Right hindlimb (tissue), 1 donor: Measurements from ENCODE around the gene TIE1.
A peak's percentile ranks its signal among the peaks of the same experiment; 100 is the strongest.

Experiments used
- DNase-seq: peaks from one replicate; pipeline ENCODE4 v3.0.0-alpha.2; 2018

The TIE1 gene

GRCh38 chr1:43339584-43340232 lies 38.9 kb downstream of the TIE1 start:
- DNase-seq, result no peak

GRCh38 chr1:43340559-43340958 lies 39.8 kb downstream of the TIE1 start:
- no peak for DNase-seq

DNA sequence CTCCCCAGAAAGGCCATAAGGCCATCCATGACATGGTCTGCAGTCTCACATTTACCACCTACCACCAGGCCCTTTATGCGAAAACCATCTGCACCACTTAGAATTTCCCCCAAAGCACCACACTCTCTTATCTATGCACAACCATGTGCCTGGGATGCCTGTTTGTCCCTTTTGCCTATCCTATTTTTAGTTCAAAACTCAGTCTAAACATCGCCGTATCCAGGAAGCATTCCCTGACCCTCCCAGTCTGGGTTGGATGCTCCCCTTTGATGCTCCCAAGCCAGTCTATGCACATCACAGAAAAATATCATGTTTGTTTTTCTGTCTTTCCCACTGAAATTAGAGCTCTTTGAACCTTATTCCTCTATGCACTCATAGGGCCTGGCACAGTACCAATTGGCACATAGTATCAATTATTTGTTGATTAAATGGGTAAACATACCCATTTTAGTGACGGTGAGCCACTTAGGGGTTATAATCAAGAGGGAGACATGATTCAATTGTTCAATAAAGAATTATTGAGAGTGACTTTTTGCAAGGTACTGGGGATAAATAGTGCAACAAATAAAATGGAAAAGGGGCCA lies 43.6 kb downstream of the TIE1 start:
- no peak for DNase-seq

- DNase-seq, result no peak
Measured at GRCh38 chr1:43345120-43345519, 44.3 kb downstream of the TIE1 start.

DNA sequence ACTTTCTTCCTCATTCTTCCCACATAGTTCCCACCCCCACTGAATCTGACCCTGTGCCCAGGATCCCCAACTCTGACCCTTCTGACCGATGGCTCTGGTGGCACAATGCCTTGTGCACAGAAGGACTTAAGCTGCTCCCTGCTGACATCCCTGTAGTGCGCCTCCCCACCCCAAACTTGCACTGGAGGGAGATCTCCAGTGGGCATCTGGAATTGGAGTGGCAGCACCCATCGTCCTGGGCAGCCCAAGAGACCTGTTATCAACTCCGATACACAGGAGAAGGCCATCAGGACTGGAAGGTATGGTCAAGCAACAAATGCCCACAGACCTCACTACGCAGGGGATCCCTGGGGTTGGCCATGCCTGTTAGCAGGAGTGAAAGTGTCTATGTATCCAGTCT lies 45.9 kb downstream of the TIE1 start:
- DNase-seq, result no peak

GRCh38 chr1:43348343-43348808 lies 47.6 kb downstream of the TIE1 start:
- DNase-seq, result no peak

- DNase-seq, result peak; percentile 79
Measured at GRCh38 chr1:43348809-43349593, 48.2 kb downstream of the TIE1 start.

GRCh38 chr1:43349594-43350306 lies 49.0 kb downstream of the TIE1 start:
- DNase-seq, result no peak

DNA sequence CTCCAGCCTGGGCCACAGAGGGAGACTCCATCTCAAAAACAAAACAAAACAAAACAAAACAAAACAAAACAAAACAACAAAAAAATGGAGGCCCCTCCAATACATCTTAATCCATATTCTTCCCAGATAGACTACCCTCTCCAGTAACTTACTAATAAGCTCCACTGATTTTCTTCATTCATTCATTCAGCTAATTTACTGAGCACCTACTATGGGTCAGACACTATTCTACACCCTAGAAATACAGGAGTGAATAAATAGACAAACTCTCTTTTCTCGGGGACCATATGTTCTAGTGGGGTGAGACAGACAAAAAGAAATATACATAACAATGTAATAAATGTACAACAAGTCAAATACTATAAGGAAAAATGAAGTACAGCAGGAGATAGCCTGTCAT lies 50.2 kb downstream of the TIE1 start:
- no peak for DNase-seq

DNA sequence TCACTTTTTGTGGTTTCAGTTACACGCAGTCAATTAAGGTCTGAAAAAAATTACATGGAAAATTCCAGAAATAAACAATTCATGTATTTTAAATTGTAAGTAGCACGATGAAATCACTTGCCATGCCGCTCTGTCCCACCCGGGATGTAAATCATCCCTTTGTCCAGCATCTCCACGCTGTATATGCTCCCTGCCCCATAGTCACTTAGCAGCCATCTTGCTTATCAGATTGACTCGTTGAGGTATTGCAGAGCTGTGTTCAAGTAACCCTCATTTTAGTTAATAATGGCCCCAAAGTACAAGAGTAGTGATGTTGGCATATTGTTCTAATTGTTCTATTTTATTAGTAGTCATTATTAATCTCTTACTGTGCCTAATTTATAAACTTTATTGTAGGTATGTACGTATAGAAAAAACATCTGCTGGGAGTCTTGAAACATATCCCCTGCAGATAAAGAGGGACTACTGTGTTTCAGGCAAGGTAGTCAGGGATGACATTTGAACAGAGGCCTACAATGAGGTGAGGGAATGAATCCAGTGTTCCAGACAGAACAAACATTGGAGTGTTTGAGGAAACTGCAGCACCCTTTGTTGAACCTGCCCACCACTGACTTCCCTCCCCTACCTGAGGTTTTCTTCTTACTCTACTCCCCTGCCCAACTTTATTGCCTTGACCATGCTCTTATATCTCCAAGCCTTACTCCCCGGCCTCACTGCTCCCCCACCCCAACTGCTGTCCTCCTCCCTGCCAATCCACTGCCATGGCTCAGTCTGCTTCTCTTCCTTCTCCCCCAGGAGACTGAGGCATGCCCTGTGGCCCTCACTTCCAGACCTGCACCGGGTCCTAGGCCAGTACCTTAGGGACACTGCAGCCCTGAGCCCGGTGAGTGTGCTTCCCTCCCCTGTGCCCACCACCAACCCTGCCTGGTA lies 50.9 kb downstream of the TIE1 start:
- no peak for DNase-seq

GRCh38 chr1:43352351-43352705 lies 51.5 kb downstream of the TIE1 start:
- no peak for DNase-seq

GRCh38 chr1:43352881-43353280 lies 52.1 kb downstream of the TIE1 start:
- no peak for DNase-seq

GRCh38 chr1:43354471-43354870 lies 53.7 kb downstream of the TIE1 start:
- no peak for DNase-seq

- no peak for DNase-seq
Measured at GRCh38 chr1:43354936-43355335, 54.2 kb downstream of the TIE1 start.

GRCh38 chr1:43357251-43357650 lies 56.5 kb downstream of the TIE1 start:
- DNase-seq, result no peak

DNA sequence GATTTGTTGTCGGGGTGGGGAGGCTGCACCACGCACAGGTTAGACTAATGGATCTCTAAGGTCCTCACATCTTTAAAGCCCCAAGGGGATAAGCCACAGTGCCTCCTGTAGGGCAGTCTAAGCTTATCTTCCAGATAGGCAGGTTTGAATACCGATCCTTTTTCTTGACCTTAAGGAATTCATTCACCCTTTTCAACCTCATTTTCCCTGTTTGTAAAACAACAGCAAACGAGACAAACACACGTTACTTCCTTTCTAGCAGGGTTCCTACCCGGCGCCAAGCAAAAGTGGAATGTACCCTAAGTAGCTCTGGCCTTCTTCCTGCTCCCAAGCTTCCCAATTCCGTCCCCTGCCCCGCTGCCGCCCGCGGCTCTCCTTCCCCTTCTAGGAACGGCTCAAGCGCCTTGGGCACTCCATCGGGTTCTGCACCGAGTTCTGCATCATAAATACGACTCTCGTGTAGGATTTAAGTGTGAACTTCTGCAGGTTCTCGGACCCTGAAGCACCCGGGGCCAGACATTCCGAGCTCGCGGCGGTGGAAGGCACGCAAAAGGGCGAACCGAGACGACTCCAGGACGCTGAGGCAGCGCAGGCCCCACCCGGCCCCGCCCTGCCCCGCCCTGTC lies 57.5 kb downstream of the TIE1 start:
- DNase-seq, result no peak

DNA sequence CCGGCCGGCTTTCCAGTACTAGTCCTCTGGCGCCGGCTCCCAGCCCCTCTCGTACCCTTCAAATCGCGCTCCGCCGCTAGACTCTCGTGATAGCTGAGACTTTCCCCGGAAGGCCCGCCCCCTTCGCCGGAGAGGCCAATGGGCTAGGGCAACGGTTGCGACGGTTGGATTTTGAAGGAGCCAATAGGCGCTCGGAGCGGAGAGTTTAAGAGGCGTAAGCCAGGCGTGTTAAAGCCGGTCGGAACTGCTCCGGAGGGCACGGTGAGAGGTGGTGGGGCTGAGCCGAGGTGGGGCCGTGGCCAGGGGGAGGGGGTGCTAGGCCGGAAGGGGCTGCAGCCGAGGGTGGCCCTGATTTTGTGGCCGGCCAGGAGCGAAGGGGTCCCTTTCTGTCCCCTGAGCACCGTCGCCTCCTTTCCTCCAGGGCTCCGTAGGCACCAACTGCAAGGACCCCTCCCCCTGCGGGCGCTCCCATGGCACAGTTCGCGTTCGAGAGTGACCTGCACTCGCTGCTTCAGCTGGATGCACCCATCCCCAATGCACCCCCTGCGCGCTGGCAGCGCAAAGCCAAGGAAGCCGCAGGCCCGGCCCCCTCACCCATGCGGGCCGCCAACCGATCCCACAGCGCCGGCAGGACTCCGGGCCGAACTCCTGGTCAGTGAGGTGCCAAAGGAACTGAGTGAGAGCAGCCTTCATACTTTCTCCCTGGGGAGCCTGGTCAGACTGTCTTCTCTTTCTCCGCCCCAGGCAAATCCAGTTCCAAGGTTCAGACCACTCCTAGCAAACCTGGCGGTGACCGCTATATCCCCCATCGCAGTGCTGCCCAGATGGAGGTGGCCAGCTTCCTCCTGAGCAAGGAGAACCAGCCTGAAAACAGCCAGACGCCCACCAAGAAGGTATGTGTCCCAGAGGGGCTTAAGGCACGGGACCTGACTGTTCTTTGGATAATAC lies 58.2 kb downstream of the TIE1 start, which contains the start of gene CDC20:
CDC20 (plus strand) TSS at position 236 of the 948 bp plus-strand sequence; CDS start at position 471, 235 bp downstream.
- peak; percentile 99 for DNase-seq

DNA sequence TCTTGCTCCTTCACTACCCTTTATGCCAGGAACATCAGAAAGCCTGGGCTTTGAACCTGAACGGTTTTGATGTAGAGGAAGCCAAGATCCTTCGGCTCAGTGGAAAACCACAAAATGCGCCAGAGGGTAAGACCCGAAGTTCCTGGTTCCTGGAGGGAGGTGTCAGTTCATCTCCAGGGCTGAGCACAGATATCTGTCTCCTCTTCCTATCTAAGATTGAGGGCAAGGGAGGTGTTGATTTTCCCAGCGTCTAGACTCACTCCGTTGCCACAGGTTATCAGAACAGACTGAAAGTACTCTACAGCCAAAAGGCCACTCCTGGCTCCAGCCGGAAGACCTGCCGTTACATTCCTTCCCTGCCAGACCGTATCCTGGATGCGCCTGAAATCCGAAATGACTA lies 58.9 kb downstream of the TIE1 start:
- no peak for DNase-seq

DNA sequence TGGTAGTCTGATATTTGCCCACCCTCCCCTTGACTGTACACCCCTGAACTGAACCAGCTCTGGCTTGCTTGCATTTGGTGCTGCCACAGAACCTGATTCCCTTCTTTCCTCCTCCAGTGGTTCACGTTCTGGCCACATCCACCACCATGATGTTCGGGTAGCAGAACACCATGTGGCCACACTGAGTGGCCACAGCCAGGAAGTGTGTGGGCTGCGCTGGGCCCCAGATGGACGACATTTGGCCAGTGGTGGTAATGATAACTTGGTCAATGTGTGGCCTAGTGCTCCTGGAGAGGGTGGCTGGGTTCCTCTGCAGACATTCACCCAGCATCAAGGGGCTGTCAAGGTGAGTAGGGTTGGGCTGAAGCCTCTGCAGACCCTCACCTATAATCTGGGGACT lies 59.8 kb downstream of the TIE1 start:
- no peak for DNase-seq

DNA sequence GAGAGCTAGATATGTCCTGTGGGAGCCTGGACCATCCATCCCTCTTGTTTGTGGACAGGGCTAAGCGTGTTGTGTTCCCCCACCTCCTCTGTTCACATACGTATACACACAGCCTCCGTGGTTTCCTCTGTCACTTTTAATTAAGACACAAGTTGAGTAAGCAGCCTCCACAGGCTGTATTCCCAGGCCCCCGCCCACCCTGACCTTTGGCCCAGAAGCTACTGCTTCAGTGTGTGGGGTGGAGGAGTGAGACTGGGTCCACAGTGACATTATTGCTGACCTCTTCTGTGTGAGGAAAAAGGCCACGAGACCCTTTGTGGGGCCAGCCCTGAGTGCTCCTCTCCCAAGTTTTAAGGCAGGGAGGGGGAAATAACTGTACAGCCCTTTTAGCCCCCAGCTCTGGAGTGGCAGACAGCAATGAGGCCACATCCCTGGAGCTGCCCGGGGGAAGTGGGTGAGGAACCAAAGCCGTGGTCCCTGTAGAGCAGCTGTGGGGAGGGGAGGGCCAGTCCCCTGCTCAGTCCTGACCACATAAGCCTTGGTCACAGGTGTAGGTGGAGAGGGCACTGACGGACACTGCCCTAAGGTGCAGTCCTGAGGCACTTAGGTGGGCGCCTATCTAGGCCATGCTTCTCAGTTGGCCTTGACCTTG lies 62.6 kb downstream of the TIE1 start:
- DNase-seq, result no peak
